Heart right ventricle (tissue), 16 donors: ENCODE data around the gene IL19. TPM values are rescaled to one million over a fixed set of nuclear protein-coding genes. Genes with fewer than 3 reads are reported as not detected.
"Not testable (repeated sequence)": the region's sequence is repeated elsewhere in the genome, so short reads cannot be mapped to it uniquely, and the experiment has no call there.

Experiments
- ATAC-seq, 8 donors: fragments of 200-7000 bp; cut with Tn5 transposase; one replicate each; pipeline ENCODE4 v1.9.1; 2020; ENCODE audit warnings: mild to moderate bottlenecking in 8 of 8, moderate library complexity in 8 of 8, moderate number of reproducible peaks in 1 of 8
- DNase-seq, 2 donors: peaks; one replicate each; pipeline ENCODE4 v3.0.0-alpha.2; 2020
- H3K27ac ChIP-seq, 10 donors: fragments of 200-600 bp; sonication (generic) in 2 of 10; one replicate each; pipeline versions ENCODE4 v1.5.0 to v1.8.0; 2020 to 2022; ENCODE audit warnings: mild to moderate bottlenecking in 3 of 10
- H3K27me3 ChIP-seq, 7 donors: fragments of 200-600 bp; one replicate each; pipeline ENCODE4 v1.8.0; 2021 to 2022; ENCODE audit warnings: mild to moderate bottlenecking in 2 of 7
- H3K36me3 ChIP-seq, 9 donors: fragments of 200-600 bp; sonication (generic) in 1 of 9; one replicate each; pipeline versions ENCODE4 v1.5.0 to v1.8.0; 2020 to 2022; ENCODE audit warnings: mild to moderate bottlenecking in 2 of 9
- H3K4me1 ChIP-seq, 9 donors: fragments of 200-600 bp; sonication (generic) in 1 of 9; one replicate each; pipeline versions ENCODE4 v1.5.0 to v1.8.0; 2020 to 2022; ENCODE audit warnings: mild to moderate bottlenecking in 4 of 9
- H3K4me3 ChIP-seq, 10 donors: fragments of 200-600 bp; sonication (generic) in 2 of 10; one replicate each; pipeline versions ENCODE4 v1.5.0 to v1.8.0; 2020 to 2022; ENCODE audit warnings: mild to moderate bottlenecking in 7 of 10, moderate library complexity in 2 of 10
- H3K9me3 ChIP-seq, 11 donors: fragments of 200-600 bp in 10 of 11; sonication (generic) in 2 of 11; one replicate each; pipeline versions ENCODE4 v1.5.0 to v1.8.0; 2013 to 2022; ENCODE audit warnings: mild to moderate bottlenecking in 2 of 11, control low read depth in 1 of 11, moderate library complexity in 1 of 11
- CTCF ChIP-seq, 9 donors: fragments of 200-600 bp; sonication (generic) in 2 of 9; IDR thresholded peaks; one replicate each; pipeline versions ENCODE4 v1.5.0 to v1.8.0; 2021 to 2022; ENCODE audit warnings: antibody characterized with exemption in 9 of 9, mild to moderate bottlenecking in 5 of 9, moderate library complexity in 1 of 9
- WGBS, 2 donors: extraction: QIAGEN DNeasy Blood & Tissue Kit; methylation state at CpG; one replicate each; pipeline ENCODE4 v1.1.7; 2013; ENCODE audit warnings: inconsistent platforms in 1 of 2; 5-methylcytosine and 5-hydroxymethylcytosine counted together
- intact Hi-C, 10 donors: fragments of 100-400 bp; cut with DNase I; formaldehyde crosslinking; loops; one replicate each; pipeline versions ENCODE4 v1.11.1 to v1.14.2; 2022
- polyA plus RNA-seq, 2 donors: library from polyadenylated mRNA; stranded (reverse); fragments of 200-250 nt; gene quantifications; one replicate each; pipeline ENCODE4 v1.2.3, GENCODE V29; 2013
- total RNA-seq, 10 donors: library from RNA; stranded (reverse); fragmentation: NEBNext Ultra II Directional in 3 of 10; extraction: Animal tissue kit (Norgen Biotek cat#: 25700) in 3 of 10; gene quantifications; one replicate each; pipeline versions ENCODE4 v1.2.1 to v1.2.4, GENCODE V29; 2021 to 2023
- donor health status: Arrhythmogenic right ventricular cardiomyopathy.
- donor health status: ischemic (EF 13 %, LVEDD 7.1; RV severe dilation, severe dysfunction).
- donor health status: healthy with polysubstance abuse.
- donor health status: DM: no; HTN: yes; CAD: no.
- donor health status: DM: no; HTN: no; CAD: no.
- donor health status: ischemic (EF 25% LVEDD 6.9; RV normal size, moderate dysfunction).
- donor health status: ischemic (EF 25% LVEDD 5.7; RV mildly dilated, moderate dysfunction).
- donor health status: healthy.
- donor health status: DM: yes; HTN: yes; CAD: no.
- donor health status: Ischemic cardiomyopathy.
- donor health status: ischemic (EF 35%, LVEDD 5.7; RV mildly dilated, moderate dysfunction).
- donor health status: nonischemic (EF 11% LVEDD 7.7; RV severe dilation, severe dysfunction).
- donor health status: DM: yes; HTN: yes; CAD: no.
- donor health status: PGD.
- donor health status: ischemic (EF 29% LVEDD 5.4; RV normal size, mild dysfunction).
- donor health status: nonischemic (EF 23%, LVEDD 6.1; RV moderate dilation, normal function).

IL19 gene
- total and polyA plus RNA-seq, 12 donors: not detected

GRCh38 chr1:206847946-206848345 is 77.4 kb downstream of the IL19 start:
- Histone ChIP-seq H3K36me3 (no peaks in the 10 kb centered on the region), H3K27me3 (no peaks in the 10 kb centered on the region), H3K4me3 (no peak overlapping the region), H3K9me3 (peaks cover 0 to 12% (median 0%) of the 10 kb centered on the region in 11 donors), H3K27ac (no peak overlapping the region), H3K4me1 (no peaks in the 10 kb centered on the region)
- no peak for TF ChIP-seq CTCF (IDR thresholded peaks at IDR 0.05)
- intact Hi-C loops: no loop called here
- DNase-seq: no peak
- no peak for ATAC-seq
- 86 to 93% methylated on average over 1 of the region's 1 CpG for WGBS, 2 donors

GRCh38 chr1:206850401-206850800 is 79.8 kb downstream of the IL19 start:
- Histone ChIP-seq H3K36me3 (no peaks in the 10 kb centered on the region), H3K4me3 (no peak overlapping the region), H3K9me3 (peaks cover 0 to 20% (median 0%) of the 10 kb centered on the region in 11 donors), H3K27me3 (no peaks in the 10 kb centered on the region), H3K4me1 (no peaks in the 10 kb centered on the region), H3K27ac (no peak overlapping the region)
- DNase-seq (no peak), ATAC-seq (no peak)
- no peak for TF ChIP-seq CTCF (IDR thresholded peaks at IDR 0.05)
- intact Hi-C loops: no loop called here
- WGBS, 2 donors: 85 to 87% methylated on average over 2 of the region's 2 CpGs

GRCh38 chr1:206851341-206852010 is 80.9 kb downstream of the IL19 start:
- WGBS, 2 donors: 62 to 71% methylated on average over 5 of the region's 5 CpGs
- peaks cover 0 to 20% (median 0%) of the 10 kb centered on the region in 11 donors for H3K9me3 ChIP-seq
- no peak for TF ChIP-seq CTCF (IDR thresholded peaks at IDR 0.05)
- ATAC-seq (no peak), DNase-seq (no peak)
- intact Hi-C loops: no loop called here
- H3K27ac ChIP-seq: peak overlapping the region in 1 of 10 donors; percentile 41
- no peak overlapping the region for H3K4me3 ChIP-seq
- H3K36me3 ChIP-seq: no peaks in the 10 kb centered on the region
- no peaks in the 10 kb centered on the region for H3K4me1 ChIP-seq
- no peaks in the 10 kb centered on the region for H3K27me3 ChIP-seq

GRCh38 chr1:206852662-206853061 is 82.1 kb downstream of the IL19 start:
- H3K27ac ChIP-seq, H3K4me3 ChIP-seq, DNase-seq, H3K27me3 ChIP-seq, intact Hi-C loops, H3K4me1 ChIP-seq, ATAC-seq, H3K36me3 ChIP-seq: not testable (repeated sequence)
- 98 to 99% methylated on average over 2 of the region's 2 CpGs for WGBS, 2 donors
- H3K9me3 ChIP-seq: peaks cover 0 to 20% (median 0%) of the 10 kb centered on the region in 11 donors

GRCh38 chr1:206853696-206854095 is 83.1 kb downstream of the IL19 start:
- H3K4me3 ChIP-seq, H3K4me1 ChIP-seq, DNase-seq, H3K27ac ChIP-seq, H3K36me3 ChIP-seq, intact Hi-C loops, ATAC-seq, H3K27me3 ChIP-seq: not testable (repeated sequence)
- peaks cover 0 to 20% (median 0%) of the 10 kb centered on the region in 11 donors for H3K9me3 ChIP-seq
